ENCODE measurements around the gene RGS8.
"Not testable (repeated sequence)": the region's sequence is repeated elsewhere in the genome, so short reads cannot be mapped to it uniquely, and the experiment has no call there.

DNA sequence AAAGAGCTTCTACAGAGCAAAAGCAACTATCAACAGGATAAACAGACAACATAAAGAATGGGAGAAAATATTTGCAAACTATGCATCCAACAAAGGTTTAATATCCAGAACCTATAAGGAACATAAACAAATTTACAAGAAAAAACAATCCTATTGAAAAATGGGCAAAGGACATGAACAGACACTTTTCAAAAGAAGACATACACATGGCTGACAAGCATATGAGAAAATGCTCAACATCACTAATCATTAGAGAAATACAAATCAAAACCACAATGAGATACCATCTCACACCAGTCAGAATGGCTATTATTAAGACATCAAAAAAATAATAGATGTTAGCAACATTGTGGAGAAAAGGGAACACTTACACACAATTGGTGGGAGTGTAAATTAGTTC lies 8.8 kb upstream of the RGS8 start:
- TF ChIP-seq, protein P1, sequence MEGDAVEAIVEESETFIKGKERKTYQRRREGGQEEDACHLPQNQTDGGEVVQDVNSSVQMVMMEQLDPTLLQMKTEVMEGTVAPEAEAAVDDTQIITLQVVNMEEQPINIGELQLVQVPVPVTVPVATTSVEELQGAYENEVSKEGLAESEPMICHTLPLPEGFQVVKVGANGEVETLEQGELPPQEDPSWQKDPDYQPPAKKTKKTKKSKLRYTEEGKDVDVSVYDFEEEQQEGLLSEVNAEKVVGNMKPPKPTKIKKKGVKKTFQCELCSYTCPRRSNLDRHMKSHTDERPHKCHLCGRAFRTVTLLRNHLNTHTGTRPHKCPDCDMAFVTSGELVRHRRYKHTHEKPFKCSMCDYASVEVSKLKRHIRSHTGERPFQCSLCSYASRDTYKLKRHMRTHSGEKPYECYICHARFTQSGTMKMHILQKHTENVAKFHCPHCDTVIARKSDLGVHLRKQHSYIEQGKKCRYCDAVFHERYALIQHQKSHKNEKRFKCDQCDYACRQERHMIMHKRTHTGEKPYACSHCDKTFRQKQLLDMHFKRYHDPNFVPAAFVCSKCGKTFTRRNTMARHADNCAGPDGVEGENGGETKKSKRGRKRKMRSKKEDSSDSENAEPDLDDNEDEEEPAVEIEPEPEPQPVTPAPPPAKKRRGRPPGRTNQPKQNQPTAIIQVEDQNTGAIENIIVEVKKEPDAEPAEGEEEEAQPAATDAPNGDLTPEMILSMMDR (IDR thresholded peaks at IDR 0.05), result not testable (repeated sequence)
- TF ChIP-seq POLR2A (IDR thresholded peaks at IDR 0.05), result not testable (repeated sequence)

All from heart left ventricle (tissue), 13 donors.